ENCODE results near the gene AGAP1.

The AGAP1 gene

DNA sequence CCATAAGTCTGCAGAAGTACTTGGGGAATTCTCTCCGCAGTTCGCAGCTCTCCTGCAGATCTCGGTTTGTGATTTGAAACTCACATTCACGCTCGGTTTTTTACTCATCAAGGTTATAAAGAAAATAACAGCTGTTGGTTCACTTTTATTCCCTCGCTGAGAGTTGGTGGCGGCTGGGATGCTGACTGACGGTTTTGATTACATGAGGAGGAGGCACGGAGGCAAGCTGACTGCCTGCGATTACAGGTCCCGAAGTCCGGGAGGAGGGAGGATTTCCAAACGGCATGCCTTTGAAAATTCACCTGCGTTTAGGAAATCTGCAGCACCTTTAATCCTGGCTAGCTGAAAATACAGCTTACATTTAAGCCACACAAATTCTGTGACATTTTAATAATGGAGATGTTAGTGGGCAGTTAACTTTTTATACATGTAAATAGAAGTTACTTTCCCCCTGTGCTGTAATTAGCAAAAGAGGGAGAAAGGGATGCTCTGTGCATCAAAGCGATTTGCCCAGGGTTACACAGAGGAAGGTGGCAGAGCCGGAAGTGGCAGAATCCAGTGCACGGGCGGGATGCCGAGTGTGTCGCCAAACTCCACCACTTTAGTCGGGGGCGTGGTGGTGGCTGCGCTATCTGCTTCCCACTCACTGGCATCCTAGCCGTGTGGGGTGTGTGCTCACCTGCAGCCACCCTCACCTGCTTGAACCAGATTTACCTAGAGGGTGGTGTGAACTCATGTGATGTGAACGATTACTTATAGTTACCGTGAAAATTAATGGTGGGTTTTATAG, 14.7 kb downstream of the AGAP1 start:
- DNase-seq (ENCODE audit: low read depth, low spot score), result no peak

DNA sequence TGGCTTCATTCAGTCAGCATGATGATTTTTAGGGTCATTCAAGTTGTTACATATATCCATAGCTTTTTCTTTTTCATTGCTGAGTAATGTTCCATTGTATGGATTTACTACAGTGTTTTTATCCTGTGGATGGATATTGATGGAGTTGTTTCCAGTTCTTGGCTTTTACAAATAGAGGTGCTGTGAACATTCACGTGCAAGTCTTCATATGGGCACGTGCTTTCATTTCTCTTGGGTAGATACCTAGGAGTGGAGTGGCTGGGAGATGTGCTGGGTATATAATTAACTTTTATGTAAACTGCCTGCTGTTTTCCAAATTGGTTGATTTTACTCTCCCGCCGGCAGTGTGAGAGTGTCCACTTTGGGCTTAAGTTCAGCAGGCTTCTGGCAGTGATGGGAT, 16.5 kb downstream of the AGAP1 start:
- DNase-seq (ENCODE audit: low read depth, low spot score), result no peak

DNA sequence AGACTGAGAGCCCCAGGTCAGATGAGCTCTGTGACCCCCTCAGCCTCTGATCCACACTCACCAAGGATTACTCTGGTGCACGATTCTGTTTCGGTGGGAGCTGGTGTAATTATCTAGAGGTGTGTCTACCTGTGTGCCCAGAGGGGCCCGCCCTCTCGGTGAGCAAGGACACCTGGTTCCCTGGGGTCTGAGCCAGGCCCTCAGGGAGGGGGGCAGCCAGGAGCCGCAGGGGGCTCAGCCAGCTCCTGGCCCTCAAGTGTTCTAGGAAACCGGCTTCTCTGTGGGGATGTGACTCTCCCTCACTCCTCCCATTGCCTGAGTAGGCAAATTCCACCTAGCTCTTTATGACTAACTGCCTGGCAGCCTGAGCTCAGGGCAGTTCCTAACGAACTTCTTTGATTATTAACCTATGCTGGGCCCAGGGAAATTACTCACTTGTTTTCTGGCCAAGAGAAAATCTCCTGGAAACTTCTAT, 17.4 kb downstream of the AGAP1 start:
- DNase-seq (ENCODE audit: low read depth, low spot score), result no peak

DNA sequence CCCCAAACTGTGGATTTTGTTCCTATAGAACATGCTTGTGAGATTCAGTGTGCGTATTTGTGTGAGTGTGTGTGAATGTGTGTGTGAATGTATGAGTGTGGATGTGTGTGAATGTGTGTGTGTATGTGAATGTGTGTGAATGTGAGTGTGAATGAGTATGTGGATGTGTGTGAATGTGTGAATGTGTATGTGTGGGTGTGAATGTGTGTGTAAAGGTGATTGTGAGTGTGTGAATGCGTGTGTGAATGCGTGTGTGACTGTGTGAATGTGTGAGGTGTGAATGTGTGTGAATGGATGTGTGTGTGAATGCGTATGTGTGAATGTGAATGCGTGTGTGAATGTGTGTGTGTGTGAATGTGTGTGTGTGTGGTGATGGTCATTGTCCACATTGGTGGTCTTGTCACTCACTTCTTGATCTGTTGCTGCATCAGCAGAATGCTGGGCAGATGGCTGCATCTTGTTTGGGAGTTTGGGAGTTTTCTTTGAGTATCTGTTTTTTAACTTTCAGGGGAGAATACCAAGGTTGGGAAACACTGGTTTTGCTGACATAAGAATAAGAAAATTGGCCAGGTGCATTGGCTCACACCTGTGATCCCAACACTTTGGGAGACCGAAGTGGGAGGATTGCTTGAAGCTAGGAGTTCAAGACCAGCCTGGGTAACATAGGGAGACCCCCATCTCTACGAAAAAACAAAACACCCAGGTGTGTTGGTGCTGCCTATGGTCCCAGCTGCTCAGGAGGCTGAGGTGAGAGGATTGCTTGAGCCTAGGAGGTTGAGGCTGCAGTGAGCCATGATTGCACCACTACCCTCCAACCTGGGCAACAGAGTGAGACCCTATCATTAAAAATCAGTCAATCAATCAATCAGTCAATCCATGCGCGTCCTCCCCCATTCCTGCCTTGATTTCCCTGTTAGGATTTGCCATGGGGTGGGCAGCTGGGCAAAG, 18.2 kb downstream of the AGAP1 start:
- DNase-seq (ENCODE audit: low read depth, low spot score), result no peak

DNA sequence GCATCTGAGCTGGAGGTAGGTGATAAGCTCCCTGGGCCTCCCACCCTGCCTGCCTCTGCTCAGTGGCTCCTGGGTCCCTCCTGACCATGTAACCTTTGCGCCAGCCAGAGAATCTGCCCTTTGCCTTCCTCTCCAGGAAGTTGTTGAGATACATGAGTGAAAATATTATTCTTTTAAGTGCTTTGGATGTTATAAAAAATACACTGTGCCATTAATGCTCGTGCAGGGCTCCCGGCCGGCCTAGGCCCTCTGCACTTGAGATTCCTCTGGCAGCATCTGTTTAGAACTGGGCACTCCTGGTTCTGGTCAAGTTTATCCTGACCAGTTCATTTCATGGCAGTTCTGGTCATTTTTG, 18.8 kb downstream of the AGAP1 start:
- DNase-seq (ENCODE audit: low read depth, low spot score), result no peak

DNA sequence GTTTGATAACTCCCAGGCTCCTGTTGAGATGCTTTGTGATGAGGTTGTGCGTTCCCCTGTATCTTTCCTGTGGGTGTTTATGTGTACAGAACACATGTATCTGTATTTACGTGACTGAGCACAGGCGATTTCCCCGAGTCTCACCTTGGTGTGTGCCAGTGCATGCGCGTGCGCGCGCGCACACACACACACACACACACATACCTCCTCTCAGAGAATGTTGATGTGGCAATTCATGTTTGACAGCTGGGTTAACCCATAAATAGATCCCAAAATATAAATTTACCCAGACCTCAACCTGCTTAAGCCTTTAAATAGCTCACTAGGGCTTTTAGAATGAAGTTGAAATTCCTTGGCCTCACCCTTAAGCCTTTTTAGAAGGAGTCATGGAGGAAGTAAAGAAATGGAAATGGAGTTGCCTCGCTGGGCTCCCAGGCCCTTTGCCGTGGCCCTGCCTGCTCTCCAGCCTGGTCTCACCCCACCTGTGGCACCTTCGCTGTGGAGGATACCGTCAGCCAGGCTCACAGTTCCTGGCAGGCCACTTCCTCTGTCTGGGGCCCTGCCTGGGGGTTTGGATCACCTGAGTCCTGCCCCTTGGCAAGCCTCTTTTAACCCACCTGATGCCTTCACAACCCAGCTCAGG, 20.3 kb downstream of the AGAP1 start:
- no peak for DNase-seq (ENCODE audit: low read depth, low spot score)

DNA sequence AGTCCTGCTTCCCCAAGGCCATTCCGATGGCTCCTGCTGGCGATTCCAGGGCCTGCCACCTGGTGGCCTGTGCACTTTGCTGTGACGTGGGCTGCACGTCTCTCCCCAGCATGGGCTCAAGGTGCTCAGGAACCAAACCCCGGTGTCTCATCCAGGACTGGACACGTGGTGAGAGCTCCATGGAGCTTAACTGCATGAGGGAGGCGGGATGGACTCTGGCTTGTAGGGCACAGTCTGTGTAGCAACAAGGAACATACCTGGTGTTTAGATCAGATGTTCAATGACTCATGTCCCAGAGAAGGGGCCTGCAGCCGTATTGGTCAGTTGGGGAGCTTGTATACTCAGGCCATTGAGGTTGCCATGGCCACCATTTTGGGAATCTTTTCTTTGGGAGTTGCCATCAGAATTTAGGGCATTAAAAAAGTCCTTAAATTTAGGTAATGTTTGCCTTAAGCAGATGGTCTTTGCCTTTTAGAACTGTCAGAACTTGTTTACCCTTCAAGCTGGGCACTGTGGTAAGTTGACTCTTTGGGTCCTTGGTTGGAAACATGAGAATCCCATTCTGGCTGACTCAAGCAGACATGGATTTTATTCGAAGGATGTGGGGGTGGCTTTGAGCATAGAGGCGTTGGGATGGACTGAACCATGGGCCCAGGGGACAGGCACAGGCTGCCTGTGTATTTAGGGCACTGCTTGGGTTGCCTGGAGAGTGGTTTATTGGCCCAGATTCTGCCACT, 21.0 kb downstream of the AGAP1 start:
- no peak for DNase-seq (ENCODE audit: low read depth, low spot score)

DNA sequence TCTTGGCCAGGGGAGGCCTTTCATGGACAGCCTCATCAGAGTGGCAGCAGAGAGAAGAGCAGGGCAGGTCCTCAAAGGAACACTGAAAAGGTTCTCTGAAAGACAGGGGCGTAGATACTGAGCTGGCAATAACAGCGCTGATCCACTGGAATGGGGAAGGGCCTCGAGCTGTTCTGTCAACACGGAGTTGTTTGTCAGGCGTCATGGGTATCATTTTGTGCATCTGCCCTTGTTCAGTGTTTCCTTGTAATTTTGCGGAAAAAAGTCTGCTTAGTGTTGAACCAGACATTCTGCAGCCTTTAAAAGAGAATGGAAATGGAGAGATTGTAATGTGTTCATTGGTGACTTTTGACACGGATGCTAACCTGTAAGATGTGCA, 21.5 kb downstream of the AGAP1 start:
- no peak for DNase-seq (ENCODE audit: low read depth, low spot score)

DNA sequence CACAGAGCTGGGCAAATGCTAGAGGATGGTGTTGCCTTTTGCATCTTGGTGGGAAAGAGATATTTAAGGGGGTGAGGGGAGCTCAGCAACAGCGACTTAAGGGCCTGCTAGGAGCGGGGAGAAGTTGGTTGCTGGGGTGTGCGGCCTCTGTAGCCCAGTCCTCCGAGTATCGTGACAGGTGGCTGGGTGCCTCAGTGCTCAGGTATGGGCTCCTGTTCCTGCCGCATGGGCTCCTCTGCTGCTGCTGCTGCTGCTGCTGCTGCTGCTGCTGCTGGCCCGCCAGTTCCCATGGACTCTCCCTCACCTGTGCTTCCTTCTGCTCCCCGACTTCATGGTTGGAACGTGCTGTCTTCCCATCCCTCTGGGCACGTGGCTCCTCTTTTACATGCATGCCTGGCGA, 22.0 kb downstream of the AGAP1 start:
- no peak for DNase-seq (ENCODE audit: low read depth, low spot score)

DNA sequence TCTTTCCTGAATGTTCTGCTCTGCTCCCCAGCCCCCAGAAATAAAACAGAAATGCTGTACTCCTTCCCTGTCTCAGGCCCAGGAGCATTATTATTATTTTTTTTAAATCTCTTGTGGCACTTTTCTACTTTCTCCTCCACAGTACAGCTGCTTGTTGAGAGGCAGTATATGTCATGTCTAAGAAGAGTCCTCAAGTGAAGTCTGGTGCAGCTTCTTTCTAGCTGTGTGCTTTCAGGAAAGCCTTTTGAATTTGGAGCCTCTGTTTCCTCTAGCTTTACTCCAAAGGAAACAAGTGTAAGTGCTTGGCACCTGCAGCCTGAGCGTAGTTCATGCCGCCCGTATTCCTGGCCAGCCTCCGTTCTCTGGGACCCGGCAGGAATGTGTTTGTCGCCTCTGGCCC, 22.4 kb downstream of the AGAP1 start:
- DNase-seq (ENCODE audit: low read depth, low spot score), result no peak

DNA sequence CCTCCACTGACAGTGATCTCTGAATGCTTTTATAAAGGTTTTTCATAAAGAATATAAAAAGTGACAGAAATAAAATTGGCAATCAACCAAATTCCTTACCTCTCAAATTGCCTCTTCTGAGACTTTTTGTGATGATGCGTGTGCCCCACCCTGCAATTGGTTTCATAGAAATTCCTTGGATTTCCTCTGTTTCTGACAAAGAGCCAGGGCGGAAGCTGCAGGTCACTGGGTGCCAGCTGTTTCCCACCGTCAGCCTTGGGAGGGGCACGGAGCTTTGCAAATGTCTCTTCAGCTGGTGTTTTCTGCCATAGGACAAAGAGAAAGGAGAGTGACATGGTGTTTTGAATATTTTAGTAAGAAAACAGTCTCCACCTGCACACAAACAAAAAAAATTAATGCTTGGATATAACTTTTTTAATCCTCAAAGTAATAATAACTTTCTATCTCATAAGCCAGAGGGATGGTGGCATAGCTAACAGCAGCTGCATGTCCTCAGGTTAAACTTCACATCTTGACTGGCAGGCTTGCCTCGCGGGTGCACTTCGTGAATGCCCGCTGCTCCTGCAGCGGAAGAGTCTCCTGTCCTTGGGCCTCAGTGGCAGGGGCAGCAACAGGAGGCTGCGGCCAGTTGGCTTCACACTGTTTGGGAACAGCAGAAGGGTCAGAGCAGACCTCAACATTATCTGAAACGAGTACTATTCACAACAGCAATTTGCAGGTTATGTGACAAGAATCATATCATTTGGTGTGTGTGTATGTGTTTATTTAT, 24.7 kb downstream of the AGAP1 start:
- no peak for DNase-seq (ENCODE audit: low read depth, low spot score)

DNA sequence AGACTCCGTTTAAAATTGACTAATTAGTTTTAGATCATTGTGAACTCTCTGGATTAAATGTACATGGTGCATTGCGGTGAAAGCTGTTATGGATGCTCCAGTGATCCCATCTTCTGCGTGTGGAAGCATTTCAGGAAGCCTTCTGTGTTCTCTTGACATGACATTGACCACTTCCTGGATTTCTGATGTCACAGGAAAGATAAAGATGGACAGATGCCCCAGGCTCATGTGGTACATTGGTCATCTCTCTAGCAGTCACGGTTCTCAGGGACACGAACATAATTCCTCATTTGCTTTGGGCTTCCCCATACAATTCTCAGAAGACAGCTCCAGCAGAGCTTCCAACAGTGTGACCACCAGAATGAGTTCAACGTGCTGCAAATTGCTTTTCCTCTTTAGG, 26.9 kb downstream of the AGAP1 start:
- DNase-seq (ENCODE audit: low read depth, low spot score), result no peak

DNA sequence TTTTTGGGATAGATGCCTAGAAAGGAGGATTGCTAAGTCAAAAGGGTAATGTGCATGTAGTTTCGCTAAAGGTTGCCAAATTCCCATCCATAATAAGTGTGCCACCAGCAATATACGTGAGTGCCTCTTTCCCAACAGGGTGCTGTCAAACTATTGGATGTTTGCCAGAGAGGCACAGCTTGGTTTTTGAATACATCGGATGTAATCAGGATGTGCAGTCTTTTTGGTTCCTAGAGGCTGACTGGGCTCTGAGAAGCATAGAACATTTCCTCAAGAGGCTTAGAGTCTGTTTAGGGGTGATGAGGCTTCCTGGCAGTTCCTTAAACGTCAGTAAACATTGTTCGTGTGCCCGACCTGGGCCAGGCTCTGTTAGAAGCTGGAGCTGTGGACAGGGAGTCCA, 28.0 kb downstream of the AGAP1 start:
- no peak for DNase-seq (ENCODE audit: low read depth, low spot score)

DNA sequence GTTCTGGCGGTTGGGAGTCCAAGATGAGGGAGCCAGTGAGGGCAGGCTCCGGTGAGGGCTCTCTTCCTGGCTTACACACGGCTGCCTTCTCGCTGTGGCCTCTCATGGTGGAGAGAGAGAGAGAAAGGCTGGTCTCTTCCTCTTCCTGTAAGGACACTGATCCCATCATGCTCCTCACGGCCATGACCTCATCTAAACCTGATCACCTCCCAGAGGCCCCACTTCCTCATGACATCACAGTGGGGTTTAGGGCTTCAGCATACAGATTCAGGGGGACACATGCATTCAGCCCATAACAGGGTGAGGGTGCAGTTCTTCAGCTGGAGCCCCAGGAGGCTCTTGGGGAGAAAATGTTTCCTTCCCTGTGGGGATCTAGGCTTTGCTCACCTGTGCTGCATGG, 29.2 kb downstream of the AGAP1 start:
- no peak for DNase-seq (ENCODE audit: low read depth, low spot score)

DNA sequence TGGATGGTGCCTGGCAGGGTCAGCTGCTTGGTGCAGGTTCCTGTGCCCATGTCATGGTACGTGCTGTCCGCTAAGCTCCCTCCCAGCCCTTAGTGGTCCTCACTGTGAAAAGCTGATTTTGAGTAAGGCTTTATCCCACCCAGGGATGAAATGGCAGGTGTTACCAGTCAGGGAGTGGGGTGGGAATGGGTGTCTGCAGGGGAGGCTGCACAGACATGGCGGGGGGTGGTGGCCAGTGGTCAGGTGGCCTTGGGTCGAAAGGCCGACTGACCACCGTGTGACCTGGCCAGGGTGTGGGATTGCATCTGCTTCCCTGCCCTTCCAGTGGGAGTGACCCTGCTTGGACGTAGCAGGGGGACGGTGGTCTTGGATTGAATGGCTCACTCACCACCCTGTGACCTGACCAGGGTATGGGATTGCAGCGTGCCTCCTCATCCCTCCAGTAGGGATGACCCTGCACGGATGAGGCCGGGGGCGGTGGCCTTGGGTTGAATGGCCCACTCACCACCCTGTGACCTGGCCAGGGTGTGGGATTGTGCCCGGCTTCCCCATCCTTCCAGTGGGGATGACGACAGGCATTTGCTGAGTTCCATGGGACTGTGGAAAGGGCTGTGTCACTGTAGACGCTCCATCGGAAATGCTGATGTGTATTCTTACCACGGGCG, 29.8 kb downstream of the AGAP1 start:
- DNase-seq (ENCODE audit: low read depth, low spot score), result no peak

DNA sequence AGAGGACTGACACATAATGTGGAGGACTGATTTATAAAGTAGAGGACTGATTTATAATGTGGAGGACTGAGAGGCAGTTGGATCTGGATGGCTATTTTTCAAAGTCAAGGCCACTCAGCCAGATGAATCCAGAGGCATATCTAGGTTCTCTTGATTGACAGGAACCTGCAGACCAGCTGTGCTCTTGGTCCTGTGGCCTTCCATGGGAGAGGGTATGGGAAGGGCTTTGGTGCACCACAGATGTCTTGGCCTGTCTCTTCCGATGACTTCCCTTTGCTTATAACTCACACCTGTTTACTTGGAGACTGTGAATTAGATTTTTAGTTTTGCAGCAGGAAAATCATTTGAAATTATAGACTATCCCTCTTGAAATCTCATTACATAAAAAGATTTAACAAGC, 32.3 kb downstream of the AGAP1 start:
- DNase-seq (ENCODE audit: low read depth, low spot score), result no peak

DNA sequence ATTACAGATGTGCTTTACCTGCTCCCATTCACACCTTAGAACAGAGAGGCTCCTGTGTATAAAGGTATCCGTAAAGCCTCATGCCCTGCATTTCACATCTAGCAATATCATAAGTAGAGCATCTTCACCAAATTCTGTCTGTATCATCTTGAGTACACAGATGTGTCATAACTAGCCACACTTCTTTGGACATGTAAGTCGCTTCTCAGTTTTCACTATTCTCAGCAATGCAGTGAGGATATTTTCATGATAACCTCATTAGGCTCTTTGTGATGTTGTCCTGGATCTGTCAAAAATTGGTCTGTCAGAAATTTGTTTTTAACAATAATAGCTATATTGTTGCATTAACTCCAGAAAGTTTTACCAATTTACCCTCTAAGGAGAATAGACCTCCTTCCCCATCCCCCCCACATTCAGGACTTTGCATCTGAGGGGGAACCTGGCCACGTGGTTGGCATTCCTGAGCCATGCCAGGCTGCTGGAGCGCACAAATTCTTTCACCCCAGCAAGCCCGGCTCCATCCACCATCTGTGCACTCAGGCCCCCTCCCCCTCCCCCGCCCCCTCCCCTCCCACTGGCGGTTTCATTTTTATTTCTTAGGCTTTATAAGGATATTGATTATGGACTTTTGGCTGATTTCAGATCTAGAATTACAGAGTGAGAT, 34.1 kb downstream of the AGAP1 start:
- DNase-seq (ENCODE audit: low read depth, low spot score), result no peak

DNA sequence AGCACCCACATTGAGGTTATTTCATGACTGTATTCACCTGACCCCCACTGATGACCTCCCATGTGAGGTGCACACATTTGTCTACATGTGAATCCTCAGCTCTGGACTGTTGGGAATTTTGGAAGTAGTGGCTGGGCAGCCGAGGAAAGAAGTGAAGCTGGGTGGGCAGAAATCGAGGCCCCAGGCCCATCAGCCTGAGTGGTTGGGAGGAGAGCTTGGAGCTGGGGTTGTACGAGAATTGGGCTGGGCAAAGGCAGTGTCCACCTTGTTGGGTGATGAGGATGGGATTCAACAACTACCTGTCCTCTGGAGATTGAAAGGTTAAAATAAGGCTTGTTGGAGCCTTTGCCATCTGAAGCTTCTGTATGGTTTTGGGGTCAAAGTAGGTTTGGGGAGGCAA, 35.8 kb downstream of the AGAP1 start:
- no peak for DNase-seq (ENCODE audit: low read depth, low spot score)

DNA sequence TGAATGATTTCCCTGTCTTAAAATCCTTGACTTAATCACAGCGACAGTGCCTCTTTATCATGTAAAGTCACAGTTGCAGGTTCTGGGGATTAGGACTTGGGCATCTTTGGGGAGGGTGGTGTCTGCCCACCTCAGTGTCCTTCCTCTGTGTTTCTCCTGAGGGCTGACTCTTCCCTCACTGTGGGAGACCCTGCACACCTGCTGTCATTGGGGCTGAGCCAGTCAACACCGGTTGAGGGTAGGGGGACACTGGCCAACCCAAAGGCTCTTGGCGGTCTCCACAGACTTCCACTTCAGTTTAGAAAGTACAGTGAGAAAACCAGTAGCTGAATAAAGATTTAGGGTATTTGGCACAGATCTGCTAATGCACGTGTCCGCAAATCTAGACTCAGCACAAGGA, 36.9 kb downstream of the AGAP1 start:
- DNase-seq (ENCODE audit: low read depth, low spot score), result no peak

DNA sequence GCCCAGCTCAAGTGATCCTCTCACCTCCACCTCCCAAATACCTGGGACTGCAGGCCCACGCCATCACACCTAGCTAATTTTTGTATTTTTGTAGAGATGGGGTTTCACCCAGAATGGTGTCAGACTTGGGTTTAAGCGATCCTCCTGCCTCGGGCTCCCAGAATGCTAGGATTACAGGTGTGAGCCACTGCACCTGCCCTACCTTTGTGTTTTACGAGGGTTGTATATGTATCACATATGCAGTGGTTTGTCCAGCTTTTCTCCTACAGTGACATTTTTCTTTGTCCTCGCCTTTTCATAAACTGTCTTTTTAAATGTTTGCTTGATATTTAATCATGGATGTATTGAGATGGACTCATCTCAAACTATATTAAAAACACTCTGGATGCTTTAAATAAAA, 38.5 kb downstream of the AGAP1 start:
- DNase-seq (ENCODE audit: low read depth, low spot score), result no peak
